GM19238 (cell line): Measurements from ENCODE around the gene MRPL43.

ENCODE experiments used
- DNase-seq: peaks from one replicate; pipeline ENCODE4 v3.0.0; 2011; ENCODE audit warnings: low spot score; ENCODE audit not compliant: insufficient read length

Gene MRPL43

DNA sequence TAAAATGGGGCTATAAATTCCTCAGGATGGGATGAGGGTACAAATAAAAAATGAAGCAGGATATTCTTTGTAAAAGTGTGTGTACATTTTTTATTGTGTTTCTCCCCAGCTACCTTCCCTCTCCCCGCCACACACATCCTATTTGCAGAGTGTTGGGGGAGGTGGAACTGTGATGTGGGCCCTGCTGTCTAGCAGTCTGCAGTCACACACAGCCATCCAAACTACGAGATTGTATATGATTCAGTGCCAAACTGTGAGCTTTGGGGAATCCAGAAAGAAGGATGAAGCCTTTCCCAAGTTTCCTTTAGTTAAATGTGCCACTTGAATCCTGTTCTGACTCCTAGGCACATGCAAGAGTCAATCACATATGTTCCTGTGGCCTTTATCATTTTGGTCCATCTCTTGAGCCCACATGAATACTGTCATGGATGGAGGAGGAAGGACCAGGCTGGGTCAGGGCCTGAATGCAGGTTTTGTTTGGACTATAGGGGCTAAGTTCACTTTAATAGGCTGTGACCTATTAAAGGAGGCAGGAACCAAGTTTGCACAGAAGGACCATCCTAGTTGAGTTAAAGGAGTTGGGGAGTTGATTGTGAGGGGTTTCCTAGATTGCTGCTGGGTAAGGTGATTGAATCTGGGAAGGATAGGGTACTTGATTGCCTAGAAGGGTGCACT lies 19.1 kb downstream of the MRPL43 start:
- DNase-seq: no peak

DNA sequence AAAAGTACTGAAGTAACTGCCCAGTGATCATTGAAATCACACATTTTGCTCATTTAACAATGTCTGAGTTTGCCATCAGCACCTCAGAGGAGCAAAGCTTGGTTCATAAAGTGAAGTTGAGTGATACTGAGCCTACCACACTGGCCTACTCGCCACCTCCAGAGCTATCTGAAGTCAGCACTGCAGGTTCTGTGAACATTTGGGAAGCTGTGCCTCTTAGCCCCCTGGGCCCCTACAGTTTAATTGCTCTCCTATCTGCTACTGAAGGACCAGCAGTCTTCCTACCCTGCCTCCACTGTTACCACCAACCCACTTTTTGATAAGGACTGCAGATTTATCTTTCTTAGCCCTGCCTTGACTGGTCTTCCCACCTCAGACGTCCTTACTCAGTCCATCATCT lies 20.0 kb downstream of the MRPL43 start:
- no peak for DNase-seq

DNA sequence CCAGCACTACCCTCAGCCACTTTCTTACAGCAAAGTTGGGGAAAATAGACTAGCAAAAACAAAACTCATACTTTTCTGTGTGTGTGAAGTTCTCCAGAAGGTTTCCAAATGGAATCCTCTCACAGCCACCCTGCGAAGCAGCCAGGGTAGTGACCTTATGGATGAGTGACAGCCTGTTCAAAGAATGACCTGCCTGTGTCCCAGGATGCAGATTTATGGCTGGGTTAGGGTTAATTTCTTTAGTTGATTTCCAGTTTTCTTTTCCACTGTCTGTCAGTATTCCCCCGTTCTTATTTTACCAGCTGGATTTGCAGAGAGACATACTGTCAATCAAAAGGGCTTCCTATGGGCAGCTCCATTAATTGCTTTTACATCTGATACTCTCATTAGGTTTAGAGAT lies 20.4 kb downstream of the MRPL43 start:
- DNase-seq: no peak

DNA sequence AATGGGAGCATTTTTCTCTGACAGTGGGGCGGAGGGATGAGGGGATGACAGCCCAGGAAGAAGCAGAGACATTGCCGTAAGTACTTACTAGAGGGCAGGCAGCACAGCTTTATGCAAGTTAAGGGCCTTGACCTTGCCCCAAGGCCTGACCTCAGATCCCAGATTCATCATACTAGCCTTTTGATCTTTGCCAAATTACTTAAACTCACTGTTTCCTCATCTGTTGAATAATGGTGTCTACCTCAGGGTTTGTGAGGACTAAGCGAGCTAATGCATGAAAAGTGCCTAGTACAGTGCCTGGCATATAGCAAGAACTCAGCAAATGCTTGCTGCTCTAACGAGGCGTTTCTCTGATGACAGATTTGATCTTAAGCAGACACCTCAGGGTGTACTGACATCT lies 21.5 kb downstream of the MRPL43 start:
- DNase-seq: no peak

DNA sequence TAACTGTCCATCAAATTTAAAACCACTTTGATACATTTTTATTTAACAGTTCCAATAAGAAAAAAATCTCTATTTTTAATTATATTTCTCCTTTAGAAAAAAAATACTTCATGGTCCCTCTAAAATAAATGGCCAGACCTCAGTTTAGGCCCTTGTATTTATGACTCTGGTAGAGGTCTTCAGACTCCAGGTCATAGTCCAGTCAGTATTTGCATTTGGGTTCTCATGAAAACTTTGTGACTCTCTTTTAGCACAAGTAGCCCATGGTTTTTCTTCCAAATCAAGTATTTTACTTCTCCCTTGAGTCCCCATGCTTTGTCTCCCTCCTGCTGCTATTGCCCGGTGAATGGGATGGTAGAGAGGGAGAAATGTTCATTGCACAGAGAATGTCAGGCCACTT lies 23.5 kb downstream of the MRPL43 start:
- DNase-seq: no peak

DNA sequence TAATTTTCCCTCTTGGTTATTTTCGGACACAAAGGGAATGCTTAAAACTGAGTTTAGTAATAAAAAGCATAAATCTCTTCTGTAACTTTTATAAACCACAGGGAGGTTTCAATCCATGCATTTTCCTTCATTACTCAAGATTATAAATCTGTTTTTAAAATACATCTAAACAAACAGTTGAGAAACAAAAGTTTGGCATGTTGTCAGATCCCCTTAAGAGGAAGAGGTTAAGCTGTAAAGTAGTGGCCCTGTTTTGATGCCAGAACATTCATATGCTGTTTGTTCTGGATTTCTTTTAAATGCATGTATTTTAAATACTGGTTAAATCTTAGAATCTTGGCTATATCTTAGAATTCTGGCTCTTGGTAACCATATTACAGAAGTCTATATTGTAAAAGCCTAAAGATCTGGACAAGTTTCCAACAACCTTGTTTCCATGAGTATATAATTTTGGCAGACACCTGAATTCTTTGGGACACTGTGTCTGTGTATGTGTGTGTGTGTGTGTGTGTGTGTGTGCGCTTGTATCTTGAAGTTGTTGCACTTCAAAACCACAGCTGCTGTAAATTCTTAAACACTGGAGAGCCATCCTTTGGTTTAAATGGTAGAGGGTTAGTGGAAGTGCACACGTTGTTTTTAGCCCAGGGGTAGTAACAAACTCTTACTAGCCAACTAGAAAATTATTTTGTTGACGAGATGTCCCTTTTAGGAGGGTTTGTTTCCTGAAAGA lies 24.8 kb downstream of the MRPL43 start:
- no peak for DNase-seq

DNA sequence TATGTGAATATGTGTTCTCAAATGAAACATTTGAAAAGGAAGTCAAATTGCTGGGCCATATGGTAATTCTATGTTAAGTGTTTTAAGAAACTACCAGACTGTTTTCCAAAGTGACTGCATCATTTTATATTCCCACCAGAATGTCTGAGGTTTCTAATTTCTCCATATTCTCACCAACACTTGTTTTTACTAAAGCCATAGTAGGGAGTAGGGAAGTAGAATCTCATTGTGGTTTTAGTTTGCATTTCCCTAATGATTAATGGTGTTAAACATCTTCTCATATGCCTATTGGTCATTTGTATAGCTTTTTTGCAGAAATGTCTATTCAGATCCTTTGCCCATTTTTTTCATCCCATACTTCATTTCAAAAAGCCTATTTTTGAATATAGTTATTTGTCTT lies 27.0 kb downstream of the MRPL43 start:
- DNase-seq: no peak

DNA sequence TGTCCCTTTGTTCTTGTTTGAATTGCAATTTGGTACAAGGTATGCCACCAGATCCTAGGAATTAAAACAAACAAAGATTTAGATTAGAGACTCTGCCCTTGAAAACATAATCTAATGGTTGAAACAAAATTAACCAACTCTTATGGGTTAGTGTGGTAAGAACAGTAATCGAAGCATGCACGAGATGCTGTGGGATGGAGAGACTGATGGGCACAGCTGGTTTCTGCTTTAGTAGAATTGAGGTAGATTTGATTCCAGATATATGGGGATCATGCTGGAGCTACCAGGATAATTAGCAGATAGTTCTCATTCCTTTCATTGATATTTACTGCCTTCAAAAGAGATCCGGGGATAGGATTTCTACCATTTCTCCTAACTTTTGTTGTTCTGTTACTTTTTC lies 38.4 kb downstream of the MRPL43 start:
- no peak for DNase-seq

DNA sequence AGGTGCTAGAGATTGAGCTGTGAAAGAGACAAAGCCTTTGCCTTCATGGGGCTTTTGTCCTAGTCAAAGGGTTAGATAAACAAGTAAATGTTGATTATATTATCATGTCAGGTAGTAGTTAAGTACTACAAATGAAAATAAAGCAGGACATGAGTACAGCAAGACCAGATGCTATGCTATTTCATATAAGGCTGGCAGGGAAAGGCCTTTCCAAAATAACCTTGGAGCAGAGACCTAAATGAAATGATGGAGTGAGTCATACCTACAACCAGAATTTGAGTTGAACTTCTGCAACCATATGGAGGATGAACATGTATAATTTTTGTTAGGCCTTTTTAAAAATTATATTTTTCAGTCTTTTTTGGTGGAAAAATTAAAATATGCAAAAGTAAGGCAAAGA lies 41.5 kb downstream of the MRPL43 start:
- DNase-seq: no peak

DNA sequence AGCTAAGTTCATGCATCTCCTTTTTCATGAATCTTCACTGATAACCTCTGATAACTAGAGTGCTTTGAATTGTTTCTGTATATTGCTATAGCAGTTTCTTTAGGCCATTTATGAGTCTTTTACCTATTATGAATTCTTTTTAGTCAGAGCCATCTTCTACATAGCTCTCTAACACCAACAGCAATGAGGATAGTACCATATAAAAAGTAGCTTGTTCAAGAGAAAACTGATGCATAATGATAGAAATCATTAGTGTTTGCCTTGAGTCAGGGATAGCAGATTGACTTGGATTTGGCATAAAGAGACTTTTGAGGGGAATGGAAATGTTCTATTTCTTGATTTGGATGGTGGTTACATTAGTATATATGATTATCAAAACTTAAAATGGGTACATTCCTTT lies 43.8 kb downstream of the MRPL43 start:
- no peak for DNase-seq

DNA sequence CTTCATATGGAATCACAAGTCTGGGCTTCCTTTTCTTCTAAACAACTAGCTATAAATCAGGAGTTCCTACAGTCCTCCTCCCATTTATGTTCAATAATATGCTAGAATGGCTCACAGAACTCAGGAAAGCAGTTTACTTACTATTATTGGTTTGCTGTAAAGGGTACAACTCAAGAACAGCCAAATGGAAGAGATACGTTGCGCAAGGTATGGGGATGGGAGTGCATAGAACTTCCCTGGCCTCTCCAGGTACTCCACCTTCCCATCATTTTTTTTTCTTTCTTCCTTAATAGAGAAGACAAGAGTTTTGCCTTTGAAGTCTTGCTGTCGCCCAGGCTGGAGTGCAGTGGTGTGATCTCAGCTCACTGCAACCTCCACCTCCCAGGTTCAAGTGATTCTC lies 45.1 kb downstream of the MRPL43 start:
- DNase-seq: no peak

DNA sequence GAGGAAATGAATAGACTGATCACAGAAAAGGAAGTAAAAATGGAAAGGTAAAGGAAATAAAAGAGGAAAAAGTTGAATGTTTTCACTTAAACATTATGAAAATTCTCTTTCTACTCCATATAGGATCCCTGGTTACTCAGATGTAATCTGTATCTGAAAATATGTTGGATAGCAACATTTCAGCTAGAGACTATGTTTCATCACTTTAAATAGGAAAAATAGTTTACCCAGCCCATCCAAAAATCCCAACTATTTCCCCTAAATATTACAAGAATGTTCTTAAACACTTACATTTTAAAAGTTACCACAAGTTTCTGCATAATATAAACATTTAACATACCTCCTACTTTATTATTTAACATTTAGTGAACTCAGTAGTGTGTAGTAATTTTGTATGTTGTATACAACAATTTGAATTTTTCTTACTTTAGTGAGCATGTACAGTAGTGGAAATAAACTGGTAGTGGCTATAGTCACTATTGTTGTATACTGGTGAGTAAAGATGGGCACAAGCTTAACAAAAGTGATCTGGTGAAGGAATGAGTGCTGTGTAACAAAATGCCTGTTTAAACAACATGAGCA lies 47.4 kb downstream of the MRPL43 start:
- DNase-seq: no peak
